Endothelial cell of coronary artery (primary cell): ENCODE data around the gene HMGB2. TPM values are rescaled to one million over a fixed set of nuclear protein-coding genes. Genes with fewer than 3 reads are reported as not detected.

ENCODE experiments used
- total RNA-seq: library from RNA; depleted of rRNA; stranded (reverse); fragments of >200 nt; gene quantifications from 2 replicates; pipeline ENCODE4 v1.2.3, GENCODE V29; 2014

Gene HMGB2
- total RNA-seq: 74.1 and 130 TPM in 2 replicates

DNA sequence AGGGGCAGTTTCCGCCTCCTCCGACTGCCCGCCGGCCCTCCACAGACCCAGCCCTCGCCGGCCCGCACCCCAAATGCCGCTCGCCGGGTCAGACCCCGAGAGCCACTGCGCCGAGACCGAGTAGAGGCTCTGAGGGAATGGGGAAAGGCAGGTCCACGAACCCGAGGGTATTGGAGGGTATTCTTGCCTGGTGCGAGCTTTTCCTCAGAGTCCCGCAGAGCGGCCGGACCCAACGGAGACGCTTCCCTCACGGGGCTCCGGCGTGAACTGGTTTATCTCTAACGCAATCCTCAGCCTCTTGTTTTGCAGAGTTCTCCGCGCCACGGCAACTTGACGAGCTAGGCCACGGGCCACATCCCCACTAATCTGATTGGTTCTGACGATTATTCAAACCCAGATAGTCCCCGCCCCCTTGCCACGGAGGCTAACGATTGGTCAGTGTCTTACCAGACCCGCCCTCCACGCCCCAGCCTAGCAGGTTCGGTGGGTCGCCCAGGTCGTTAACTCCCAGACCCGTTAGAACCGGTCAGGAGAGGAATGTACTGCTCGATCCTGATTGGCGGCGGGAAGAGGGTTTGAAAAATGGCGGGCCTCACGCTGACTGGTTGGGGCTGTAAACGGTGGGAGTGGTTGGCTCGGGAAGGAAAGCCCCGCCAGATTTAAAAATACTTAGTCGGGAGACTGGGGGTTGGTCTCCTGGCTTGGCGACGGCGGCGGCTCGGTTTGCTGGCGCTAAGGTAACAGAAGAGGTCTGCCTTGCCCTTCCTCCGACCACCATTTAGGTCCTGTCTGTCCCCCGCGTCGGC is at the start of gene HMGB2:
Gene HMGB2 (minus strand): TSS at position 274 of the 806 bp plus-strand sequence. CDS start 709 bp downstream, outside the sequence.

DNA sequence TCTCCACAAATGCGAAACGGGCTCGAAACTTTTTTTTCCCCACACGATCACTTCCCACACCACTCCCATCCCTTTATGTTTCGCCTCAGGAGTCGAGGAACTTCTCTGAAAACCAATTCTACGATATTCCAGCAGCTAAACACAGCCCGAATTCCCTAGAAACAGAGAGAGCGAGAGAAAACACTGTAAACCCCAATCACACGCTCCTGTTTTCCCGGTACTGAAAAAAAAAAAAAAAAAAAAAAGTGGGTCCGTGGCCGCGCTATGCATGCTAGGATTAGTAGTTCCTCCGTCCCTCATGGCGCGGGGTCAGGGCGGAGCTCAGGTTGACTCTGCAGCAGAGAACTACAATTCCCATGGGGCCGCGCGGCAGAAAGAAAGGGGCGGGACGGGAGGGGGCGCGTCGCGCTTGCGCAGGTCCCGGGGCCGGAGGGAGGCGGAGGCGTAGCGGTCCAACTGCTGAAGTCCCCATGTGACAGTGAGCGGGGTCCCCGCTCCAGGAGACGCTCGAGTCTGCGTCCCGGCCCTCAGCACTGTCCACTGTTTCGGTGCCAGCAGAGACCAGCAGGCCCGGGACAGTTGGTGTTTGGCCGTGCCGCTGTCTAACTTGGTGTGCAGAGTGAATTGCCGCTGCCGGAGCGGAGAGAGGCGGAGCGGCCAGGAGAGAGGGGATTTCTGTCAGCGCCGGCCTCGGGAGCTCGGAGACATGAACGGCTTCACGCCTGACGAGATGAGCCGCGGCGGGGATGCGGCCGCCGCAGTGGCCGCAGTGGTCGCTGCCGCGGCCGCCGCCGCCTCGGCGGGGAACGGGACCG is 36.5 kb upstream of the HMGB2 start, which contains the start of gene SAP30:
Gene SAP30 (plus strand): TSS at position 478 of the 815 bp plus-strand sequence. CDS start 229 bp downstream, at position 707.

Other genes with a start within 250 kb of the HMGB2 start
- 34.9 and 39.6 TPM in 2 replicates for gene GALNT7, start 165.5 kb downstream of the HMGB2 start, total RNA-seq
- 22.8 and 24.1 TPM in 2 replicates for gene SAP30, start 36.6 kb upstream of the HMGB2 start, total RNA-seq
- under 0.01 TPM in 1 of 2 replicates, not detected in the other for gene SCRG1, start 64.8 kb upstream of the HMGB2 start, total RNA-seq
- 1.7 TPM in 1 of 2 replicates, not detected in the other for gene HAND2, start 195.9 kb upstream of the HMGB2 start, total RNA-seq